ENCODE measurements around the gene TOX3.

The TOX3 gene

GRCh38 chr16:52456368-52456767 is 90.6 kb downstream of the TOX3 start:
- Histone ChIP-seq H3K27me3 (ENCODE audit: low read length) (no peaks in the 10 kb centered on the region), H3K4me2 (ENCODE audit: low read depth, low read length, poor library complexity, severe bottlenecking) (no peak overlapping the region), H3K9me3 (ENCODE audit: insufficient read depth, low read length) (no peaks in the 10 kb centered on the region), H3K27ac (ENCODE audit: low read depth, low read length) (no peak overlapping the region), H2AFZ (ENCODE audit: low read depth, low read length, severe bottlenecking) (no peak overlapping the region), H4K20me1 (ENCODE audit: low read depth, low read length) (no peaks in the 10 kb centered on the region), H3K36me3 (ENCODE audit: low read length) (no peaks in the 10 kb centered on the region), H3K79me2 (ENCODE audit: insufficient read depth, low read length) (no peaks in the 10 kb centered on the region), H3K9ac (ENCODE audit: low read length) (no peak overlapping the region), H3K9me2 (replicated peaks; ENCODE audit: insufficient read depth, low read length) (no peaks in the 10 kb centered on the region), H3F3A (ENCODE audit: insufficient read depth) (no peaks in the 10 kb centered on the region), H3K4me3 (ENCODE audit: insufficient read depth, low read length, poor library complexity, severe bottlenecking) (no peak overlapping the region)
- TF ChIP-seq EZH2phosphoT487 (conservative IDR thresholded peaks at IDR 0.05; ENCODE audit: low read length) (no peak), CTCF (IDR thresholded peaks at IDR 0.05; ENCODE audit: insufficient read depth, low read length, poor library complexity, severe bottlenecking) (no peak)

GRCh38 chr16:52455549-52456277 is 91.2 kb downstream of the TOX3 start:
- Histone ChIP-seq H3K27ac (ENCODE audit: low read depth, low read length) (no peak overlapping the region), H3K27me3 (ENCODE audit: low read length) (no peaks in the 10 kb centered on the region), H3K9ac (ENCODE audit: low read length) (no peak overlapping the region), H4K20me1 (ENCODE audit: low read depth, low read length) (no peaks in the 10 kb centered on the region), H3F3A (ENCODE audit: insufficient read depth) (no peaks in the 10 kb centered on the region), H3K9me2 (replicated peaks; ENCODE audit: insufficient read depth, low read length) (no peaks in the 10 kb centered on the region), H3K79me2 (ENCODE audit: insufficient read depth, low read length) (no peaks in the 10 kb centered on the region), H2AFZ (ENCODE audit: low read depth, low read length, severe bottlenecking) (no peak overlapping the region), H3K4me2 (ENCODE audit: low read depth, low read length, poor library complexity, severe bottlenecking) (no peak overlapping the region), H3K36me3 (ENCODE audit: low read length) (no peaks in the 10 kb centered on the region), H3K4me3 (ENCODE audit: insufficient read depth, low read length, poor library complexity, severe bottlenecking) (no peak overlapping the region), H3K9me3 (ENCODE audit: insufficient read depth, low read length) (no peaks in the 10 kb centered on the region)
- TF ChIP-seq CTCF (IDR thresholded peaks at IDR 0.05; ENCODE audit: insufficient read depth, low read length, poor library complexity, severe bottlenecking) (no peak), EZH2phosphoT487 (conservative IDR thresholded peaks at IDR 0.05; ENCODE audit: low read length) (no peak)

- Histone ChIP-seq H3K9ac (ENCODE audit: low read length) (no peak overlapping the region), H3K4me3 (ENCODE audit: insufficient read depth, low read length, poor library complexity, severe bottlenecking) (no peak overlapping the region), H3K9me3 (ENCODE audit: insufficient read depth, low read length) (no peaks in the 10 kb centered on the region), H4K20me1 (ENCODE audit: low read depth, low read length) (no peaks in the 10 kb centered on the region), H3K36me3 (ENCODE audit: low read length) (no peaks in the 10 kb centered on the region), H3K4me2 (ENCODE audit: low read depth, low read length, poor library complexity, severe bottlenecking) (no peak overlapping the region), H2AFZ (ENCODE audit: low read depth, low read length, severe bottlenecking) (no peak overlapping the region), H3K27ac (ENCODE audit: low read depth, low read length) (no peak overlapping the region), H3K79me2 (ENCODE audit: insufficient read depth, low read length) (no peaks in the 10 kb centered on the region), H3F3A (ENCODE audit: insufficient read depth) (no peaks in the 10 kb centered on the region), H3K27me3 (ENCODE audit: low read length) (no peaks in the 10 kb centered on the region), H3K9me2 (replicated peaks; ENCODE audit: insufficient read depth, low read length) (no peaks in the 10 kb centered on the region)
- TF ChIP-seq EZH2phosphoT487 (conservative IDR thresholded peaks at IDR 0.05; ENCODE audit: low read length) (no peak), CTCF (IDR thresholded peaks at IDR 0.05; ENCODE audit: insufficient read depth, low read length, poor library complexity, severe bottlenecking) (no peak)
Measured at GRCh38 chr16:52453644-52454043, 93.3 kb downstream of the TOX3 start.

Measured in SU-DHL-6 (cell line).